AG10803 (cell line): Measurements from ENCODE around the gene C5orf58.

Experiments
- DNase-seq: peaks from one replicate; pipeline ENCODE4 v3.0.0; 2010; ENCODE audit warnings: low read depth
- H3K4me3 ChIP-seq: 2 replicates; pipeline ENCODE4 v1.5.1; 2011; ENCODE audit warnings: mild to moderate bottlenecking, low read length, control low read depth
- CTCF ChIP-seq: conservative IDR thresholded peaks from 2 replicates; pipeline ENCODE4 v1.5.1; 2011; ENCODE audit warnings: mild to moderate bottlenecking, low read length, control low read depth, inconsistent platforms

Gene C5orf58

GRCh38 chr5:170266570-170267381 lies 34.0 kb downstream of the C5orf58 start:
- TF ChIP-seq CTCF = no peak
- DNase-seq = no peak
- no peak overlapping the region for H3K4me3 ChIP-seq

- H3K4me3 ChIP-seq = no peak overlapping the region
- TF ChIP-seq CTCF = peak; percentile 93
- DNase-seq = peak; percentile 69
Measured at GRCh38 chr5:170267431-170268152, 34.8 kb downstream of the C5orf58 start.

GRCh38 chr5:170268153-170268689 lies 35.4 kb downstream of the C5orf58 start:
- no peak for TF ChIP-seq CTCF
- no peak for DNase-seq
- no peak overlapping the region for H3K4me3 ChIP-seq

- DNase-seq = no peak
Measured at GRCh38 chr5:170268884-170269283, 36.1 kb downstream of the C5orf58 start.

GRCh38 chr5:170269579-170269978 lies 36.8 kb downstream of the C5orf58 start:
- H3K4me3 ChIP-seq = no peak overlapping the region
- TF ChIP-seq CTCF = no peak
- no peak for DNase-seq

More at GRCh38 chr5:170268884-170269283, 36.1 kb downstream of the C5orf58 start:
- H3K4me3 ChIP-seq = no peak overlapping the region
- TF ChIP-seq CTCF = no peak

- H3K4me3 ChIP-seq = no peak overlapping the region
- no peak for TF ChIP-seq CTCF
- DNase-seq = no peak
Measured at GRCh38 chr5:170270293-170271069, 37.7 kb downstream of the C5orf58 start.
